DOHH2 (cell line): ENCODE measurements around the gene FAM53C.

ENCODE experiments used
- EZH2phosphoT487 ChIP-seq: fragments of 200-600 bp; sonication (generic); IDR thresholded peaks from 2 replicates; pipeline ENCODE4 v1.6.1; 2017; ENCODE audit warnings: borderline replicate concordance, mild to moderate bottlenecking, antibody characterized with exemption, low read length, moderate library complexity, mixed read lengths
- TF ChIP-seq, protein P1 (sequence below): fragments of 200-600 bp; sonication (generic); IDR thresholded peaks from one replicate; pipeline ENCODE4 v1.5.1; 2014; ENCODE audit warnings: antibody characterized with exemption, mild to moderate bottlenecking, low read depth, low read length; ENCODE audit not compliant: poor library complexity, severe bottlenecking

DNA sequence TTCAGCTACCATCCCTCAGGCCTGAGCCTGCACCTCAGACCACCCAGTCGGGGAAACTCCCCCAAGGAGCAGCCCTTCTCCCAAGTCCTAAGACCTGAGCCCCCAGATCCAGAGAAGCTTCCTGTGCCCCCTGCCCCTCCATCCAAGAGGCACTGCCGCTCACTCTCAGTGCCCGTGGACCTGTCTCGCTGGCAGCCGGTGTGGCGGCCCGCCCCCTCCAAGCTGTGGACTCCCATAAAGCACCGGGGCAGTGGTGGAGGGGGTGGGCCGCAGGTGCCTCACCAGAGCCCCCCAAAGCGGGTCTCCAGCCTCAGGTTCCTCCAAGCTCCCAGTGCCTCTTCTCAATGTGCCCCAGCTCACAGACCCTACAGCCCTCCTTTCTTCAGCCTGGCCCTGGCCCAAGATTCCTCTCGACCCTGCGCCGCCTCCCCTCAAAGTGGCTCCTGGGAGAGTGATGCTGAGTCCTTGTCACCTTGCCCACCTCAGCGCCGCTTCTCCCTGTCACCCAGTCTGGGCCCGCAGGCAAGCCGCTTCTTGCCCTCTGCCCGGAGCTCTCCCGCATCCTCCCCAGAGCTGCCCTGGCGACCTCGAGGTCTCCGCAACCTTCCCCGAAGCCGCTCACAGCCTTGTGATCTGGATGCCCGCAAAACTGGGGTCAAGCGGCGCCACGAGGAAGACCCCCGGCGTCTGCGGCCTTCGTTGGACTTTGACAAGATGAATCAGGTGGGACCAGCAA lies 7.0 kb downstream of the FAM53C start:
- TF ChIP-seq, protein P1, sequence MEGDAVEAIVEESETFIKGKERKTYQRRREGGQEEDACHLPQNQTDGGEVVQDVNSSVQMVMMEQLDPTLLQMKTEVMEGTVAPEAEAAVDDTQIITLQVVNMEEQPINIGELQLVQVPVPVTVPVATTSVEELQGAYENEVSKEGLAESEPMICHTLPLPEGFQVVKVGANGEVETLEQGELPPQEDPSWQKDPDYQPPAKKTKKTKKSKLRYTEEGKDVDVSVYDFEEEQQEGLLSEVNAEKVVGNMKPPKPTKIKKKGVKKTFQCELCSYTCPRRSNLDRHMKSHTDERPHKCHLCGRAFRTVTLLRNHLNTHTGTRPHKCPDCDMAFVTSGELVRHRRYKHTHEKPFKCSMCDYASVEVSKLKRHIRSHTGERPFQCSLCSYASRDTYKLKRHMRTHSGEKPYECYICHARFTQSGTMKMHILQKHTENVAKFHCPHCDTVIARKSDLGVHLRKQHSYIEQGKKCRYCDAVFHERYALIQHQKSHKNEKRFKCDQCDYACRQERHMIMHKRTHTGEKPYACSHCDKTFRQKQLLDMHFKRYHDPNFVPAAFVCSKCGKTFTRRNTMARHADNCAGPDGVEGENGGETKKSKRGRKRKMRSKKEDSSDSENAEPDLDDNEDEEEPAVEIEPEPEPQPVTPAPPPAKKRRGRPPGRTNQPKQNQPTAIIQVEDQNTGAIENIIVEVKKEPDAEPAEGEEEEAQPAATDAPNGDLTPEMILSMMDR, result no peak
- no peak for TF ChIP-seq EZH2phosphoT487
